B cell (primary cell): ENCODE measurements around the gene GPRC5D. TPM values are rescaled to one million over a fixed set of nuclear protein-coding genes. Genes with fewer than 3 reads are reported as not detected.

Experiments used
- ATAC-seq: fragments of 200-7000 bp; cut with Tn5 transposase; one replicate; pipeline ENCODE4 v1.10.0; 2021; ENCODE audit warnings: low read depth, mild to moderate bottlenecking, moderate number of reproducible peaks, moderate library complexity
- CTCF ChIA-PET: fragments of 350-600 bp; sonication (Branson Sonifier 250); formaldehyde crosslinking; loops from one replicate; lab custom pipeline; 2021; ENCODE audit warnings: antibody characterized with exemption, inconsistent platforms; lab: Charles Lee
- POLR2A ChIA-PET: fragments of 350-600 bp; sonication (Branson Sonifier 250); formaldehyde crosslinking; loops from one replicate; lab custom pipeline; 2021; ENCODE audit warnings: antibody characterized with exemption; lab: Charles Lee
- DNase-seq: peaks from one replicate; pipeline ENCODE4 v3.0.0; 2013
- H2AFZ ChIP-seq: 2 replicates; pipeline ENCODE4 v1.6.1; 2012; ENCODE audit warnings: mild to moderate bottlenecking, low read depth, low read length; ENCODE audit not compliant: insufficient read depth, poor library complexity, severe bottlenecking
- H3K27ac ChIP-seq, 2 donors: 1 replicate in 1 of 2; 2 replicates in 1 of 2; pipeline ENCODE4 v1.5.1; 2012 to 2013; ENCODE audit warnings: low read length in 2 of 2, mild to moderate bottlenecking in 2 of 2, moderate library complexity in 1 of 2
- H3K27me3 ChIP-seq, 4 experiments: fragments of 200-600 bp in 1 of 4; sonication (generic) in 1 of 4; replicated peaks in 1 of 4; 1 replicate in 2 of 4; 2 replicates in 2 of 4; pipeline versions ENCODE4 v1.6.1 to v1.7.0; 2013 to 2016; ENCODE audit warnings: low read length in 3 of 4, mild to moderate bottlenecking in 2 of 4, mixed read lengths in 1 of 4, moderate library complexity in 1 of 4; ENCODE audit not compliant: insufficient read depth in 4 of 4, control insufficient read depth in 3 of 4; ENCODE audit errors: control extremely low read depth in 1 of 4
- H3K36me3 ChIP-seq, 2 experiments: replicated peaks in 1 of 2; 1 replicate in 1 of 2; 2 replicates in 1 of 2; pipeline versions ENCODE4 v1.6.1 to v1.7.1; 2013; ENCODE audit warnings: low read length in 1 of 2; ENCODE audit not compliant: insufficient read depth in 2 of 2, control insufficient read depth in 1 of 2; ENCODE audit errors: control extremely low read depth in 1 of 2, extremely low read depth in 1 of 2
- H3K4me1 ChIP-seq, 2 donors: fragments of 200-600 bp in 1 of 2; sonication (generic) in 1 of 2; 1 replicate in 1 of 2; 2 replicates in 1 of 2; pipeline versions ENCODE4 v1.5.1 to v1.6.1; 2013 to 2017; ENCODE audit warnings: low read length in 2 of 2; ENCODE audit not compliant: control insufficient read depth in 2 of 2, insufficient read depth in 2 of 2
- H3K4me2 ChIP-seq: replicated peaks from 2 replicates; pipeline ENCODE3; 2012; ENCODE audit warnings: mild to moderate bottlenecking, low read depth, low read length; ENCODE audit not compliant: poor library complexity, severe bottlenecking
- H3K4me3 ChIP-seq, 5 experiments: fragments of 200-600 bp in 1 of 5; sonication (generic) in 1 of 5; 1 replicate in 3 of 5; 2 replicates in 2 of 5; pipeline versions ENCODE4 v1.5.1 to v1.7.0; 2011 to 2016; ENCODE audit warnings: low read length in 4 of 5, mild to moderate bottlenecking in 4 of 5, low read depth in 2 of 5, control low read depth in 1 of 5, moderate library complexity in 1 of 5; ENCODE audit not compliant: insufficient read depth in 1 of 5; ENCODE audit errors: control extremely low read depth in 1 of 5, extremely low read depth in 1 of 5
- H3K79me2 ChIP-seq: fragments of 200-600 bp; sonication (generic); one replicate; pipeline ENCODE4 v1.6.0; 2016; ENCODE audit warnings: low read length; ENCODE audit not compliant: control insufficient read depth, insufficient read depth
- H3K9ac ChIP-seq: fragments of 200-600 bp; sonication (generic); 2 replicates; pipeline ENCODE4 v1.6.1; 2017; ENCODE audit warnings: mild to moderate bottlenecking, low read length, moderate library complexity
- H3K9me3 ChIP-seq, 3 donors: one replicate each; pipeline versions ENCODE4 v1.6.1 to v1.7.1; 2013; ENCODE audit warnings: low read length in 2 of 3; ENCODE audit not compliant: control insufficient read depth in 2 of 3, insufficient read depth in 1 of 3; ENCODE audit errors: control extremely low read depth in 1 of 3
- H4K20me1 ChIP-seq: 2 replicates; pipeline ENCODE4 v1.6.0; 2012; ENCODE audit warnings: mild to moderate bottlenecking, low read length; ENCODE audit not compliant: insufficient read depth, control insufficient read depth, poor library complexity, severe bottlenecking
- H3K27ac Mint-ChIP-seq: one replicate; pipeline ENCODE4 v1.8.0; 2021; ENCODE audit warnings: mixed read lengths
- H3K27me3 Mint-ChIP-seq: one replicate; pipeline ENCODE4 v1.8.0; 2021; ENCODE audit warnings: mixed read lengths
- H3K4me1 Mint-ChIP-seq: one replicate; pipeline ENCODE4 v1.8.0; 2021; ENCODE audit warnings: mixed read lengths
- H3K4me3 Mint-ChIP-seq: one replicate; pipeline ENCODE4 v1.8.0; 2021; ENCODE audit warnings: mixed read lengths
- H3K9me3 Mint-ChIP-seq: one replicate; pipeline ENCODE4 v1.8.0; 2022; ENCODE audit warnings: mixed read lengths; ENCODE audit not compliant: insufficient read depth
- CTCF ChIP-seq: fragments of 200-600 bp; IDR thresholded peaks from one replicate; pipeline ENCODE4 v1.8.0; 2022; ENCODE audit warnings: antibody characterized with exemption, mild to moderate bottlenecking
- EZH2 ChIP-seq: IDR thresholded peaks from 2 replicates; pipeline ENCODE4 v1.6.1; 2012; ENCODE audit warnings: borderline replicate concordance, low read depth, mild to moderate bottlenecking, moderate library complexity, low read length; ENCODE audit not compliant: insufficient read depth, poor library complexity, severe bottlenecking
- WGBS: methylation state at CpG from one replicate; pipeline ENCODE4 v1.1.5; 2013; ENCODE audit warnings: missing lambda C conversion rate; ENCODE audit not compliant: insufficient coverage; 5-methylcytosine and 5-hydroxymethylcytosine counted together
- intact Hi-C: fragments of 100-400 bp; cut with micrococcal nuclease; formaldehyde crosslinking; loops from one replicate; pipeline ENCODE4 v1.10.0; 2022
- polyA plus RNA-seq: library from polyadenylated mRNA; depleted of rRNA; stranded (reverse); fragments of >200 nt; gene quantifications from 2 replicates; pipeline ENCODE4 v1.2.3, GENCODE V29; 2012
- total RNA-seq, 2 donors: library from RNA; stranded (reverse); fragments of 120-200 nt in 1 of 2; gene quantifications; 1 replicate in 1 of 2; 2 replicates in 1 of 2; pipeline versions ENCODE4 v1.2.3 to v1.2.4, GENCODE V29; 2013 to 2022

GPRC5D gene
- total and polyA plus RNA-seq, 2 donors (not counting 1 experiment from before 2014, with no cell fraction given): 0.47 to 7.7 TPM

- no peak overlapping the region for H3K4me2 ChIP-seq
- no CpG with 5 or more reads among the region's 2 CpGs for WGBS
- H3K27me3 ChIP-seq: no peaks in the 10 kb centered on the region
- H3K36me3 ChIP-seq: peaks cover 10 to 15% of the 10 kb centered on the region in 2 experiments
- no peak overlapping the region for H3K27ac ChIP-seq
- Mint-ChIP-seq H3K4me3 (no peak overlapping the region), H3K27ac (no peak overlapping the region), H3K9me3 (no peaks in the 10 kb centered on the region), H3K27me3 (no peaks in the 10 kb centered on the region), H3K4me1 (no peaks in the 10 kb centered on the region)
- CTCF ChIA-PET: interaction anchor here (1.2 to 1.8 kb wide), 3 partner anchors 9 to 230 kb away, joined by 3 to 6 read pairs (median 6); no protein-coding TSS in a partner anchor
- H4K20me1 ChIP-seq: no peaks in the 10 kb centered on the region
- TF ChIP-seq CTCF (no peak), EZH2 (no peak)
- no peak for DNase-seq
- no peaks in the 10 kb centered on the region for H3K79me2 ChIP-seq
- H2AFZ ChIP-seq: no peak overlapping the region
- H3K4me3 ChIP-seq: no peak overlapping the region
- H3K4me1 ChIP-seq: no peaks in the 10 kb centered on the region
- no peaks in the 10 kb centered on the region for H3K9me3 ChIP-seq
- no peak for ATAC-seq
- intact Hi-C loops: no loop called here
- H3K9ac ChIP-seq: no peak overlapping the region
- POLR2A ChIA-PET: no interaction called here
These were observed 30.4 kb upstream of the GPRC5D start for GRCh38 chr12:12982331-12982730.

- Histone ChIP-seq H3K9me3 (no peaks in the 10 kb centered on the region), H3K27me3 (no peaks in the 10 kb centered on the region), H3K27ac (no peak overlapping the region), H2AFZ (no peak overlapping the region), H3K79me2 (no peaks in the 10 kb centered on the region), H3K9ac (no peak overlapping the region), H3K4me1 (no peaks in the 10 kb centered on the region), H3K4me2 (no peak overlapping the region), H4K20me1 (no peaks in the 10 kb centered on the region), H3K36me3 (peaks cover 12 to 15% of the 10 kb centered on the region in 2 experiments), H3K4me3 (no peak overlapping the region)
- ATAC-seq (no peak), DNase-seq (no peak)
- CTCF ChIA-PET: no interaction called here
- Mint-ChIP-seq H3K4me3 (no peak overlapping the region), H3K27me3 (no peaks in the 10 kb centered on the region), H3K4me1 (no peaks in the 10 kb centered on the region), H3K27ac (no peak overlapping the region), H3K9me3 (no peaks in the 10 kb centered on the region)
- WGBS: 90% methylated on average over 4 of the region's 4 CpGs
- POLR2A ChIA-PET: interaction anchor here (0.7 kb wide), 1 partner anchor 13 kb away, joined by 6 read pairs; no protein-coding TSS in a partner anchor
- TF ChIP-seq CTCF (no peak), EZH2 (no peak)
- intact Hi-C loops: no loop called here
These were observed 27.8 kb upstream of the GPRC5D start for GRCh38 chr12:12979731-12980259.
